HG03575 (cell line): Measurements from ENCODE around the gene C22orf15.

Experiments
- ATAC-seq: cut with Tn5 transposase; IDR thresholded peaks from one replicate; pipeline ENCODE4 v1.9.1; 2021; ENCODE audit not compliant: unreplicated experiment, insufficient number of reproducible peaks, low FRiP score; ENCODE audit errors: extremely low read depth

C22orf15 gene

GRCh38 chr22:23749841-23750301 is 12.9 kb upstream of the C22orf15 start:
- no peak for ATAC-seq

- ATAC-seq: no peak
Measured at GRCh38 chr22:23750367-23750713, 12.4 kb upstream of the C22orf15 start.

GRCh38 chr22:23750714-23751440 is 11.9 kb upstream of the C22orf15 start, which contains the start of gene ZNF70:
Gene ZNF70 (minus strand): TSS chr22:23751112. CDS start chr22:23745140, 5,972 bp downstream.
- ATAC-seq: no peak

GRCh38 chr22:23751441-23751996 is 11.3 kb upstream of the C22orf15 start:
- ATAC-seq: no peak

GRCh38 chr22:23752090-23752691 is 10.6 kb upstream of the C22orf15 start:
- ATAC-seq: no peak

GRCh38 chr22:23752750-23753149 is 10.0 kb upstream of the C22orf15 start:
- no peak for ATAC-seq

GRCh38 chr22:23753385-23753784 is 9.4 kb upstream of the C22orf15 start:
- ATAC-seq: no peak

GRCh38 chr22:23754220-23754919 is 8.4 kb upstream of the C22orf15 start, which contains the start of gene VPREB3:
Gene VPREB3 (minus strand): TSS chr22:23754425. CDS start chr22:23754363, 62 bp downstream.
- no peak for ATAC-seq

GRCh38 chr22:23754980-23755636 is 7.7 kb upstream of the C22orf15 start:
- ATAC-seq: no peak

- no peak for ATAC-seq
Measured at GRCh38 chr22:23755711-23756110, 7.1 kb upstream of the C22orf15 start.

- no peak for ATAC-seq
Measured at GRCh38 chr22:23756891-23757290, 5.9 kb upstream of the C22orf15 start.

GRCh38 chr22:23759566-23759965 is 3.2 kb upstream of the C22orf15 start:
- no peak for ATAC-seq

- ATAC-seq: no peak
Measured at GRCh38 chr22:23760056-23760455, 2.7 kb upstream of the C22orf15 start.

GRCh38 chr22:23763579-23763945 is 772 bp downstream of the C22orf15 start:
- no peak for ATAC-seq

- no peak for ATAC-seq
Measured at GRCh38 chr22:23763954-23764353, 1.2 kb downstream of the C22orf15 start.

- no peak for ATAC-seq
Measured at GRCh38 chr22:23764899-23765881, 2.4 kb downstream of the C22orf15 start.

GRCh38 chr22:23767303-23767672 is 4.5 kb downstream of the C22orf15 start:
- ATAC-seq: no peak
